HG02884 (cell line): ENCODE data around the gene BABAM2.
"Not testable (repeated sequence)": the region's sequence is repeated elsewhere in the genome, so short reads cannot be mapped to it uniquely, and the experiment has no call there.

Experiments used
- ATAC-seq: cut with Tn5 transposase; IDR thresholded peaks from one replicate; pipeline ENCODE4 v1.9.1; 2021; ENCODE audit warnings: mild to moderate bottlenecking, moderate library complexity; ENCODE audit not compliant: unreplicated experiment

The BABAM2 gene

GRCh38 chr2:27875089-27875881, 15.2 kb upstream of the BABAM2 start:
- no peak for ATAC-seq

GRCh38 chr2:27878825-27879224, 11.7 kb upstream of the BABAM2 start:
- no peak for ATAC-seq

GRCh38 chr2:27881815-27882583, 8.5 kb upstream of the BABAM2 start:
- not testable (repeated sequence) for ATAC-seq

GRCh38 chr2:27882584-27882922, 8.0 kb upstream of the BABAM2 start:
- ATAC-seq, result not testable (repeated sequence)

GRCh38 chr2:27884601-27885000, 5.9 kb upstream of the BABAM2 start:
- ATAC-seq, result no peak

GRCh38 chr2:27885234-27885633, 5.3 kb upstream of the BABAM2 start:
- no peak for ATAC-seq

GRCh38 chr2:27885661-27886060, 4.9 kb upstream of the BABAM2 start:
- no peak for ATAC-seq

GRCh38 chr2:27886322-27886721, 4.2 kb upstream of the BABAM2 start:
- ATAC-seq, result no peak

GRCh38 chr2:27887111-27887510, 3.4 kb upstream of the BABAM2 start:
- no peak for ATAC-seq

- no peak for ATAC-seq
Observed at GRCh38 chr2:27887830-27888229, 2.7 kb upstream of the BABAM2 start.

- ATAC-seq, result no peak
Observed at GRCh38 chr2:27888790-27889189, 1.7 kb upstream of the BABAM2 start.

GRCh38 chr2:27889774-27890145, 769 bp upstream of the BABAM2 start:
- no peak for ATAC-seq

- ATAC-seq, result no peak
Observed at GRCh38 chr2:27890924-27891672, 569 bp downstream of the BABAM2 start.

- ATAC-seq, result no peak
Observed at GRCh38 chr2:27891673-27892105, 1.2 kb downstream of the BABAM2 start.

- ATAC-seq, result no peak
Observed at GRCh38 chr2:27893006-27893405, 2.5 kb downstream of the BABAM2 start.

GRCh38 chr2:27897717-27898116, 7.2 kb downstream of the BABAM2 start:
- no peak for ATAC-seq

- no peak for ATAC-seq
Observed at GRCh38 chr2:27901234-27901633, 10.7 kb downstream of the BABAM2 start.

GRCh38 chr2:27902098-27902497, 11.6 kb downstream of the BABAM2 start:
- ATAC-seq, result no peak

- ATAC-seq, result no peak
Observed at GRCh38 chr2:27903018-27903417, 12.5 kb downstream of the BABAM2 start.

- no peak for ATAC-seq
Observed at GRCh38 chr2:27903649-27904404, 13.3 kb downstream of the BABAM2 start.

GRCh38 chr2:27904405-27904665, 13.8 kb downstream of the BABAM2 start:
- no peak for ATAC-seq
